HuH-7.5 (cell line): ENCODE results near the gene GPR37L1.
"Not testable (repeated sequence)": the region's sequence is repeated elsewhere in the genome, so short reads cannot be mapped to it uniquely, and the experiment has no call there.

Experiments used
- DNase-seq: peaks from one replicate; pipeline ENCODE4 v3.0.0; 2011; ENCODE audit warnings: low spot score

GPR37L1 gene

GRCh38 chr1:202156590-202156989, 33.9 kb downstream of the GPR37L1 start:
- DNase-seq, result no peak

- no peak for DNase-seq
These were observed 35.2 kb downstream of the GPR37L1 start for GRCh38 chr1:202157945-202158344.

- no peak for DNase-seq
These were observed 36.3 kb downstream of the GPR37L1 start for GRCh38 chr1:202158810-202159533.

GRCh38 chr1:202159534-202160371, 37.0 kb downstream of the GPR37L1 start:
- DNase-seq, result no peak

- DNase-seq, result no peak
These were observed 37.7 kb downstream of the GPR37L1 start, which contains the start of gene PTPN7 for GRCh38 chr1:202160377-202160940. TSS of gene PTPN7 (minus strand) at chr1:202160602. CDS start at chr1:202159402, 1,200 bp downstream.

GRCh38 chr1:202161151-202162046, 38.7 kb downstream of the GPR37L1 start:
- DNase-seq, result no peak

GRCh38 chr1:202162047-202162417, 39.3 kb downstream of the GPR37L1 start:
- DNase-seq, result no peak

GRCh38 chr1:202162418-202163280, 39.9 kb downstream of the GPR37L1 start:
- no peak for DNase-seq

GRCh38 chr1:202163281-202164270, 40.9 kb downstream of the GPR37L1 start:
- DNase-seq, result no peak

GRCh38 chr1:202164271-202165037, 41.7 kb downstream of the GPR37L1 start:
- DNase-seq, result no peak

GRCh38 chr1:202165267-202165941, 42.7 kb downstream of the GPR37L1 start:
- no peak for DNase-seq

GRCh38 chr1:202165942-202166843, 43.5 kb downstream of the GPR37L1 start:
- DNase-seq, result no peak

- not testable (repeated sequence) for DNase-seq
These were observed 44.3 kb downstream of the GPR37L1 start for GRCh38 chr1:202167054-202167453.

GRCh38 chr1:202167708-202168415, 45.1 kb downstream of the GPR37L1 start:
- no peak for DNase-seq

GRCh38 chr1:202168861-202169260, 46.1 kb downstream of the GPR37L1 start:
- DNase-seq, result no peak

GRCh38 chr1:202170726-202171125, 48.0 kb downstream of the GPR37L1 start:
- DNase-seq, result no peak
